WTC11 (cell line): ENCODE measurements around the gene RNF7. TPM values are rescaled to one million over a fixed set of nuclear protein-coding genes. Genes with fewer than 3 reads are reported as not detected.
"Not testable (repeated sequence)": the region's sequence is repeated elsewhere in the genome, so short reads cannot be mapped to it uniquely, and the experiment has no call there.

Source experiments
- ATAC-seq: fragments of 200-7000 bp; cut with Tn5 transposase; 2 replicates; pipeline ENCODE4 v1.10.0; 2021; ENCODE audit warnings: mild to moderate bottlenecking, moderate library complexity
- CTCF ChIA-PET: fragments of 300-600 bp; sonication (Branson Sonifier 250); formaldehyde crosslinking; loops from one replicate; lab custom pipeline; 2021; ENCODE audit warnings: antibody characterized with exemption; lab: Charles Lee
- POLR2A ChIA-PET: fragments of 350-600 bp; sonication (Branson Sonifier 250); formaldehyde crosslinking; loops from one replicate; lab custom pipeline; 2021; ENCODE audit warnings: antibody characterized with exemption; lab: Charles Lee
- DNase-seq: peaks from one replicate; pipeline ENCODE4 v3.0.0; 2021; ENCODE audit warnings: low spot score
- H3K27ac Mint-ChIP-seq: 2 replicates; pipeline ENCODE4 v1.8.0; 2021; ENCODE audit warnings: mixed read lengths
- H3K27me3 Mint-ChIP-seq: 2 replicates; pipeline ENCODE4 v1.8.0; 2021; ENCODE audit warnings: low read depth, mild to moderate bottlenecking, moderate library complexity, mixed read lengths
- H3K36me3 Mint-ChIP-seq: 2 replicates; pipeline ENCODE4 v1.8.0; 2021; ENCODE audit warnings: mixed read lengths
- H3K4me1 Mint-ChIP-seq: 2 replicates; pipeline ENCODE4 v1.8.0; 2022; ENCODE audit warnings: mixed read lengths
- H3K4me3 Mint-ChIP-seq: 2 replicates; pipeline ENCODE4 v1.8.0; 2021; ENCODE audit warnings: mild to moderate bottlenecking, moderate library complexity, mixed read lengths
- H3K9me3 Mint-ChIP-seq: 2 replicates; pipeline ENCODE4 v1.8.0; 2021; ENCODE audit warnings: mixed read lengths
- CBFB ChIP-seq: sonication (generic); formaldehyde crosslinking; IDR thresholded peaks from 2 replicates; pipeline ENCODE4 v1.8.1; 2022; ENCODE audit warnings: mild to moderate bottlenecking, low read depth, missing genetic modification reagents
- ELF4 ChIP-seq: sonication (generic); formaldehyde crosslinking; IDR thresholded peaks from 2 replicates; pipeline ENCODE4 v1.8.1; 2022; ENCODE audit warnings: low read depth, mild to moderate bottlenecking, moderate library complexity, missing genetic modification reagents
- FOXJ3 ChIP-seq: sonication (generic); formaldehyde crosslinking; IDR thresholded peaks from 2 replicates; pipeline ENCODE4 v1.9.0; 2021; ENCODE audit warnings: missing genetic modification reagents, mild to moderate bottlenecking, borderline replicate concordance
- FOXK1 ChIP-seq: sonication (generic); formaldehyde crosslinking; IDR thresholded peaks from 2 replicates; pipeline ENCODE4 v1.8.0; 2022; ENCODE audit warnings: mild to moderate bottlenecking, moderate library complexity, missing genetic modification reagents
- GABPB1 ChIP-seq: sonication (generic); formaldehyde crosslinking; IDR thresholded peaks from 2 replicates; pipeline ENCODE4 v1.8.1; 2023; ENCODE audit warnings: mild to moderate bottlenecking, missing genetic modification reagents
- GRHL2 ChIP-seq: fragments of 250-450 bp; sonication (Bioruptor Pico); IDR thresholded peaks from 2 replicates; pipeline ENCODE4 v1.8.0; 2022; ENCODE audit warnings: mild to moderate bottlenecking, moderate library complexity; ENCODE audit not compliant: insufficient replicate concordance, severe bottlenecking
- HMGA2 ChIP-seq: fragments of 250-450 bp; sonication (Bioruptor Pico); IDR thresholded peaks from 2 replicates; pipeline ENCODE4 v1.4.0; 2021; ENCODE audit warnings: mild to moderate bottlenecking, moderate library complexity
- NFYB ChIP-seq: sonication (generic); formaldehyde crosslinking; conservative IDR thresholded peaks from 2 replicates; pipeline ENCODE4 v1.8.0; 2022; ENCODE audit warnings: low read depth, missing genetic modification reagents
- TEAD1 ChIP-seq: sonication (generic); formaldehyde crosslinking; IDR thresholded peaks from 2 replicates; pipeline ENCODE4 v1.8.0; 2022; ENCODE audit warnings: mild to moderate bottlenecking, missing genetic modification reagents
- ZNF317 ChIP-seq: sonication (generic); formaldehyde crosslinking; IDR thresholded peaks from 2 replicates; pipeline ENCODE4 v1.8.1; 2023; ENCODE audit warnings: low read depth, mild to moderate bottlenecking, moderate library complexity, missing genetic modification reagents, borderline replicate concordance
- ZNF423 ChIP-seq: fragments of 250-450 bp; sonication (Bioruptor Pico); IDR thresholded peaks from 2 replicates; pipeline ENCODE4 v2.1.2; 2022; ENCODE audit warnings: mild to moderate bottlenecking, moderate library complexity
- total RNA-seq: library from RNA; stranded (reverse); gene quantifications from 3 replicates; pipeline ENCODE4 v1.2.3, GENCODE V29; 2021
- TF ChIP-seq, protein P1 (sequence below): sonication (generic); formaldehyde crosslinking; IDR thresholded peaks from 2 replicates; pipeline ENCODE4 v1.8.1; 2023; ENCODE audit warnings: mild to moderate bottlenecking, missing genetic modification reagents
- TF ChIP-seq, protein P2 (sequence below): sonication (generic); formaldehyde crosslinking; IDR thresholded peaks from 2 replicates; pipeline ENCODE4 v1.8.1; 2022; ENCODE audit warnings: missing genetic modification reagents, borderline replicate concordance
- TF ChIP-seq, protein P3 (sequence below): sonication (generic); formaldehyde crosslinking; IDR thresholded peaks from 2 replicates; pipeline ENCODE4 v1.8.1; 2022; ENCODE audit warnings: mild to moderate bottlenecking, missing genetic modification reagents, moderate library complexity, borderline replicate concordance
- TF ChIP-seq, protein P4 (sequence below): sonication (generic); formaldehyde crosslinking; IDR thresholded peaks from 2 replicates; pipeline ENCODE4 v1.8.1; 2022; ENCODE audit warnings: mild to moderate bottlenecking, moderate library complexity, missing genetic modification reagents
- TF ChIP-seq, protein P5 (sequence below): fragments of 200-600 bp; IDR thresholded peaks from 2 replicates; pipeline ENCODE4 v1.8.0; 2022; ENCODE audit warnings: antibody characterized with exemption
- TF ChIP-seq, protein P6 (sequence below): sonication (generic); formaldehyde crosslinking; IDR thresholded peaks from 2 replicates; pipeline ENCODE4 v1.8.1; 2022; ENCODE audit warnings: low read depth, mild to moderate bottlenecking, moderate library complexity, missing genetic modification reagents, borderline replicate concordance

The RNF7 gene
- total RNA-seq, 1 experiment from 2014 or later: 133 TPM

DNA sequence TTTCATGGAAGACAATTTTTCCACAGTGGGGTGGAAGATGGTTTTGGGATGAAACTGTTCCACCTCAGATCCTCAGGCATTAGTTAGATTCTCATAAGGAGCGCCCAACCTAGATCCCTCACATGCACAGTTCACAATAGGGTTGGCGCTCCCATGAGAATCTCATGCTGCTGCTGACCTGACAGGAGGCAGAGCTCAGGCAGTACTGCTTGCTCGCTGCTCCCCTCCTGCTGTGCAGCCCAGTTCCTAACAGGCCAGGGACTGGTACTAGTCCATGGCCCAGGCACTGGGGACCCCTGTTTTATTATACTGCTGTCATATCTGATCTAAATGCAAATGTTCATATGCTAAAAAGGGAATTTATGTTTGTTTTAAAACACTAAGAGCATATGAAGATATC, 15.3 kb downstream of the RNF7 start (continued):
- TF ChIP-seq FOXK1 (CRISPR knock-in tag) (no peak), ELF4 (CRISPR knock-in tag) (no peak)

DNA sequence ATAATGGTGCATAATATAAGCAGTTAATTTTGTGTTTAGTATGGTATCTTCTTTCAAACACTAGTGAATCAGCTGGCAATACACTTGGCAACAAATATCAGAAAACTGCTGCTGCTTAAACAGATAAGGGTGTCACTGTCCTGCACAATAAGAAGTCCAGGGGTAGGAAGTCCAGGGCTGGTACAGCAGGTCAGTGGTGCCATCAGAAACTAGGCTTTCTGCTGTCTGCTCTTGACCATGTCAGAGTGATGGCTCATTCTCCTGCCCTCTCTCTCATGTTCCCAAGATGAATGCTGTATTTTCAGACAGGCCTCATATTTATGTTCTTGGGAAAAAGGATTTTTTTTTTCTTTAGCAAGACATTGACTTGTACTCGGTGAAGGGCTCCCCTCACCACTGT, 15.9 kb downstream of the RNF7 start:
- no peak overlapping the region for H3K4me3 Mint-ChIP-seq
- ATAC-seq: no peak
- no peaks in the 10 kb centered on the region for H3K36me3 Mint-ChIP-seq
- POLR2A ChIA-PET: no interaction called here
- H3K4me1 Mint-ChIP-seq: peaks cover 4% of the 10 kb centered on the region; the same call in 1 of the 2 replicates
- CTCF ChIA-PET: no interaction called here
- no peak for DNase-seq
- TF ChIP-seq GRHL2 (CRISPR knock-in tag): no peak
- no peak for TF ChIP-seq CBFB (CRISPR knock-in tag)
- TF ChIP-seq, protein P1, sequence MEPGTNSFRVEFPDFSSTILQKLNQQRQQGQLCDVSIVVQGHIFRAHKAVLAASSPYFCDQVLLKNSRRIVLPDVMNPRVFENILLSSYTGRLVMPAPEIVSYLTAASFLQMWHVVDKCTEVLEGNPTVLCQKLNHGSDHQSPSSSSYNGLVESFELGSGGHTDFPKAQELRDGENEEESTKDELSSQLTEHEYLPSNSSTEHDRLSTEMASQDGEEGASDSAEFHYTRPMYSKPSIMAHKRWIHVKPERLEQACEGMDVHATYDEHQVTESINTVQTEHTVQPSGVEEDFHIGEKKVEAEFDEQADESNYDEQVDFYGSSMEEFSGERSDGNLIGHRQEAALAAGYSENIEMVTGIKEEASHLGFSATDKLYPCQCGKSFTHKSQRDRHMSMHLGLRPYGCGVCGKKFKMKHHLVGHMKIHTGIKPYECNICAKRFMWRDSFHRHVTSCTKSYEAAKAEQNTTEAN (CRISPR knock-in tag): no peak
- TF ChIP-seq, protein P2, sequence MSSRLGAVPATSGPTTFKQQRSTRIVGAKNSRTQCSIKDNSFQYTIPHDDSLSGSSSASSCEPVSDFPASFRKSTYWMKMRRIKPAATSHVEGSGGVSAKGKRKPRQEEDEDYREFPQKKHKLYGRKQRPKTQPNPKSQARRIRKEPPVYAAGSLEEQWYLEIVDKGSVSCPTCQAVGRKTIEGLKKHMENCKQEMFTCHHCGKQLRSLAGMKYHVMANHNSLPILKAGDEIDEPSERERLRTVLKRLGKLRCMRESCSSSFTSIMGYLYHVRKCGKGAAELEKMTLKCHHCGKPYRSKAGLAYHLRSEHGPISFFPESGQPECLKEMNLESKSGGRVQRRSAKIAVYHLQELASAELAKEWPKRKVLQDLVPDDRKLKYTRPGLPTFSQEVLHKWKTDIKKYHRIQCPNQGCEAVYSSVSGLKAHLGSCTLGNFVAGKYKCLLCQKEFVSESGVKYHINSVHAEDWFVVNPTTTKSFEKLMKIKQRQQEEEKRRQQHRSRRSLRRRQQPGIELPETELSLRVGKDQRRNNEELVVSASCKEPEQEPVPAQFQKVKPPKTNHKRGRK (CRISPR knock-in tag): no peak
- TF ChIP-seq, protein P3, sequence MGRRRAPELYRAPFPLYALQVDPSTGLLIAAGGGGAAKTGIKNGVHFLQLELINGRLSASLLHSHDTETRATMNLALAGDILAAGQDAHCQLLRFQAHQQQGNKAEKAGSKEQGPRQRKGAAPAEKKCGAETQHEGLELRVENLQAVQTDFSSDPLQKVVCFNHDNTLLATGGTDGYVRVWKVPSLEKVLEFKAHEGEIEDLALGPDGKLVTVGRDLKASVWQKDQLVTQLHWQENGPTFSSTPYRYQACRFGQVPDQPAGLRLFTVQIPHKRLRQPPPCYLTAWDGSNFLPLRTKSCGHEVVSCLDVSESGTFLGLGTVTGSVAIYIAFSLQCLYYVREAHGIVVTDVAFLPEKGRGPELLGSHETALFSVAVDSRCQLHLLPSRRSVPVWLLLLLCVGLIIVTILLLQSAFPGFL: no peak
- no peak for TF ChIP-seq ZNF317 (CRISPR knock-in tag)
- no peak for TF ChIP-seq GABPB1 (CRISPR knock-in tag)
- no peak for TF ChIP-seq HMGA2 (CRISPR knock-in tag)
- no peak for TF ChIP-seq FOXJ3 (CRISPR knock-in tag)
- no peaks in the 10 kb centered on the region for H3K27me3 Mint-ChIP-seq
- no peaks in the 10 kb centered on the region for H3K9me3 Mint-ChIP-seq
- no peak overlapping the region for H3K27ac Mint-ChIP-seq

DNA sequence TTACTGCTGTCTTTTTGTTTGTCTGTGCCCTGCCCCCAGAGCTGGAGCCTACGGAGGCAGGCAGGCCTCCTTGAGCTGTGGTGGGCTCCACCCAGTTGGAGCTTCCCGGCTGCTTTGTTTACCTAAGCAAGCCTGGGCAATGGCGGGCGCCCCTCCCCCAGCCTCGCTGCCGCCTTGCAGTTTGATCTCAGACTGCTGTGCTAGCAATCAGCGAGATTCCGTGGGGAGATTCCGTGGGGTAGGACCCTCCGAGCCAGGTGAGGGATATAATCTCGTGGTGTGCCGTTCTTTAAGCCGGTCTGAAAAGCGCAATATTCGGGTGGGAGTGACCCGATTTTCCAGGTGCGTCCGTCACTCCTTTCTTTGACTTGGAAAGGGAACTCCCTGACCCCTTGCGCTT, 24.5 kb downstream of the RNF7 start:
- CTCF ChIA-PET: interaction anchor here (1.0 kb wide), 1 partner anchor 31 kb away, joined by 3 read pairs; no protein-coding TSS in a partner anchor
- H3K27ac Mint-ChIP-seq, POLR2A ChIA-PET: not testable (repeated sequence)

DNA sequence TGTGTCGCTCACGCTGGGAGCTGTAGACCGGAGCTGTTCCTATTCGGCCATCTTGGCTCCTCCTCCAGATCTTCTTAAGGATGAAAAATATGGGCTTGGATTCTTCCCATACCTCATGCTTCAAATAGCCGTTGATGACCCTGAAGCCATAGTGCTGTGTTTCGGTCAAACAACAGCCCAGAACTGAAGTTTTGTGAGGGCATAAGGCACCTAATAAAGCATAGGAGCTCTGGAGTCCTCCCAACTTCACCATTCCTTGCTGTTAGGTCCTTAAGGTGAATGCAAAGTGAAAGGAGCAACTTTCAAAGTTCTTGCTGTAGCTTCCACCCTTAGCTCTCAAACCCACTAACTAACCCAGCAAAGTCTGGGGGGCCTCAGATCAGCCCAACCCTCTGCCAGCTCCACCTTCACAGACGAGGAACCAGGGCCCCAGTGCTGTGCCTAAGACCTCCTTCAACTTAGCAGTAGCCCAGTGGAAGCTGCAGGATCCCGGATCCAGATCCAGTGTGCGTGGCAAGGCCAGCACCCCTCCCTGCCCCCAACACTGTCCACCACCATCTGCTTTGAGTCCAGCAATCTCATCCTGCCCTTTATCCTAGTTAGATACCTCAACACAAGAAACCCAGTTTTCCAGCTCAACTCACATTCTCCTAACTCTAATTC, 25.1 kb downstream of the RNF7 start, which contains the start of gene GRK7:
Gene GRK7, plus strand, starts transcription at position 321 of the 663 bp plus-strand sequence. CDS start 14,877 bp downstream, outside the sequence.
- ATAC-seq (no peak), DNase-seq (no peak)
- peaks cover 7% of the 10 kb centered on the region for H3K4me1 Mint-ChIP-seq
- no peaks in the 10 kb centered on the region for H3K36me3 Mint-ChIP-seq
- H3K4me3 Mint-ChIP-seq: peak within 1 kb of the TSS; percentile 50
- H3K9me3 Mint-ChIP-seq: no peaks in the 10 kb centered on the region
- no peak within 1 kb of the TSS for H3K27ac Mint-ChIP-seq
- TF ChIP-seq, protein P4, sequence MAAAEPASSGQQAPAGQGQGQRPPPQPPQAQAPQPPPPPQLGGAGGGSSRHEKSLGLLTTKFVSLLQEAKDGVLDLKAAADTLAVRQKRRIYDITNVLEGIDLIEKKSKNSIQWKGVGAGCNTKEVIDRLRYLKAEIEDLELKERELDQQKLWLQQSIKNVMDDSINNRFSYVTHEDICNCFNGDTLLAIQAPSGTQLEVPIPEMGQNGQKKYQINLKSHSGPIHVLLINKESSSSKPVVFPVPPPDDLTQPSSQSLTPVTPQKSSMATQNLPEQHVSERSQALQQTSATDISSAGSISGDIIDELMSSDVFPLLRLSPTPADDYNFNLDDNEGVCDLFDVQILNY (CRISPR knock-in tag): no peak
- TF ChIP-seq, protein P5, sequence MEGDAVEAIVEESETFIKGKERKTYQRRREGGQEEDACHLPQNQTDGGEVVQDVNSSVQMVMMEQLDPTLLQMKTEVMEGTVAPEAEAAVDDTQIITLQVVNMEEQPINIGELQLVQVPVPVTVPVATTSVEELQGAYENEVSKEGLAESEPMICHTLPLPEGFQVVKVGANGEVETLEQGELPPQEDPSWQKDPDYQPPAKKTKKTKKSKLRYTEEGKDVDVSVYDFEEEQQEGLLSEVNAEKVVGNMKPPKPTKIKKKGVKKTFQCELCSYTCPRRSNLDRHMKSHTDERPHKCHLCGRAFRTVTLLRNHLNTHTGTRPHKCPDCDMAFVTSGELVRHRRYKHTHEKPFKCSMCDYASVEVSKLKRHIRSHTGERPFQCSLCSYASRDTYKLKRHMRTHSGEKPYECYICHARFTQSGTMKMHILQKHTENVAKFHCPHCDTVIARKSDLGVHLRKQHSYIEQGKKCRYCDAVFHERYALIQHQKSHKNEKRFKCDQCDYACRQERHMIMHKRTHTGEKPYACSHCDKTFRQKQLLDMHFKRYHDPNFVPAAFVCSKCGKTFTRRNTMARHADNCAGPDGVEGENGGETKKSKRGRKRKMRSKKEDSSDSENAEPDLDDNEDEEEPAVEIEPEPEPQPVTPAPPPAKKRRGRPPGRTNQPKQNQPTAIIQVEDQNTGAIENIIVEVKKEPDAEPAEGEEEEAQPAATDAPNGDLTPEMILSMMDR: no peak
- TF ChIP-seq, protein P6, sequence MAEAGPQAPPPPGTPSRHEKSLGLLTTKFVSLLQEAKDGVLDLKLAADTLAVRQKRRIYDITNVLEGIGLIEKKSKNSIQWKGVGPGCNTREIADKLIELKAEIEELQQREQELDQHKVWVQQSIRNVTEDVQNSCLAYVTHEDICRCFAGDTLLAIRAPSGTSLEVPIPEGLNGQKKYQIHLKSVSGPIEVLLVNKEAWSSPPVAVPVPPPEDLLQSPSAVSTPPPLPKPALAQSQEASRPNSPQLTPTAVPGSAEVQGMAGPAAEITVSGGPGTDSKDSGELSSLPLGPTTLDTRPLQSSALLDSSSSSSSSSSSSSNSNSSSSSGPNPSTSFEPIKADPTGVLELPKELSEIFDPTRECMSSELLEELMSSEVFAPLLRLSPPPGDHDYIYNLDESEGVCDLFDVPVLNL: no peak
- no peak for TF ChIP-seq NFYB (CRISPR knock-in tag)
- TF ChIP-seq TEAD1 (CRISPR knock-in tag): no peak
- no peak for TF ChIP-seq ZNF423 (CRISPR knock-in tag)
- H3K27me3 Mint-ChIP-seq: peaks cover 3% of the 10 kb centered on the region; the same call in 1 of the 2 replicates
- CTCF ChIA-PET: interaction anchor here (1.0 kb wide), 1 partner anchor 30 kb away, joined by 3 read pairs; no protein-coding TSS in a partner anchor
- POLR2A ChIA-PET: no interaction called here

More for the DNA sequence above, 24.5 kb downstream of the RNF7 start:
- TF ChIP-seq FOXK1 (CRISPR knock-in tag): peak; percentile 50; the same call in 1 of the 2 replicates
- not testable (repeated sequence) for H3K4me1 Mint-ChIP-seq, H3K36me3 Mint-ChIP-seq, ATAC-seq, H3K9me3 Mint-ChIP-seq, H3K27me3 Mint-ChIP-seq
- H3K4me3 Mint-ChIP-seq: peak overlapping the region; percentile 50
- peak; percentile 25 for DNase-seq
